Smooth muscle cell (in vitro differentiated cells): ENCODE measurements around the gene CISD2. TPM values are rescaled to one million over a fixed set of nuclear protein-coding genes. Genes with fewer than 3 reads are reported as not detected.
"Not testable (repeated sequence)": the region's sequence is repeated elsewhere in the genome, so short reads cannot be mapped to it uniquely, and the experiment has no call there.

Experiments used
- DNase-seq: peaks from one replicate; lab custom pipeline; 2025; ENCODE audit not compliant: unreplicated experiment; lab: John Stamatoyannopoulos, UW
- H2AFZ ChIP-seq: fragments of 200-600 bp; sonication (generic); 2 replicates; pipeline ENCODE4 v1.6.0; 2016; ENCODE audit warnings: antibody characterized with exemption, low read depth, mild to moderate bottlenecking
- H3F3A ChIP-seq: fragments of 200-600 bp; sonication (generic); 2 replicates; pipeline ENCODE4 v1.6.0; 2017; ENCODE audit warnings: antibody characterized with exemption, low read depth
- H3K27ac ChIP-seq: fragments of 200-600 bp; sonication (generic); 2 replicates; pipeline ENCODE4 v1.5.1; 2016; ENCODE audit warnings: low read depth, mild to moderate bottlenecking
- H3K27me3 ChIP-seq: fragments of 200-600 bp; sonication (generic); 2 replicates; pipeline ENCODE4 v1.6.1; 2016; ENCODE audit warnings: low read depth, mild to moderate bottlenecking
- H3K36me3 ChIP-seq: fragments of 200-600 bp; sonication (generic); 2 replicates; pipeline ENCODE4 v1.5.1; 2016; ENCODE audit warnings: low read depth
- H3K4me1 ChIP-seq: fragments of 200-600 bp; sonication (generic); 2 replicates; pipeline ENCODE4 v1.5.1; 2016; ENCODE audit warnings: low read depth
- H3K4me2 ChIP-seq: fragments of 200-600 bp; sonication (generic); 2 replicates; pipeline ENCODE4 v1.6.0; 2016; ENCODE audit warnings: mild to moderate bottlenecking
- H3K4me3 ChIP-seq: fragments of 200-600 bp; sonication (generic); 2 replicates; pipeline ENCODE4 v1.5.1; 2016; ENCODE audit warnings: mild to moderate bottlenecking
- H3K79me2 ChIP-seq: fragments of 200-600 bp; sonication (generic); 2 replicates; pipeline ENCODE4 v1.6.0; 2016; ENCODE audit warnings: low read depth, mild to moderate bottlenecking
- H3K9ac ChIP-seq: fragments of 200-600 bp; sonication (generic); 2 replicates; pipeline ENCODE4 v1.6.0; 2016; ENCODE audit warnings: low read depth
- H3K9me3 ChIP-seq: fragments of 200-600 bp; sonication (generic); replicated peaks from 2 replicates; pipeline ENCODE4 v1.5.1; 2016; ENCODE audit warnings: low read depth
- H4K20me1 ChIP-seq: fragments of 200-600 bp; sonication (generic); 2 replicates; pipeline ENCODE4 v1.6.0; 2016; ENCODE audit warnings: low read depth
- CTCF ChIP-seq: fragments of 200-600 bp; sonication (generic); IDR thresholded peaks from 2 replicates; pipeline ENCODE4 v1.5.1; 2017; ENCODE audit warnings: borderline replicate concordance, mild to moderate bottlenecking, antibody characterized with exemption; ENCODE audit not compliant: insufficient read depth, poor library complexity, severe bottlenecking
- WGBS: methylation state at CpG from one replicate; pipeline ENCODE4 v1.1.7; 2016; ENCODE audit warnings: low lambda C conversion rate; 5-methylcytosine and 5-hydroxymethylcytosine counted together
- polyA plus RNA-seq: library from polyadenylated mRNA; unstranded; fragments of >200 nt; fragmentation: Nextera tagmentation; extraction: Ambion mirVana; gene quantifications from 2 replicates; pipeline ENCODE4 v1.2.1, GENCODE V29; 2016
- total RNA-seq: library from RNA; depleted of rRNA; stranded (reverse); fragments of >200 nt; gene quantifications from 2 replicates; pipeline ENCODE4 v1.2.3, GENCODE V29; 2014

The CISD2 gene
- total and polyA plus RNA-seq, 2 experiments from 2014 or later = 57.6 to 65.7 TPM

- DNase-seq = no peak
- H3K27me3 ChIP-seq = no peaks in the 10 kb centered on the region
- no peak for TF ChIP-seq CTCF
- no peak overlapping the region for H2AFZ ChIP-seq
- H3K27ac ChIP-seq = no peak overlapping the region
- H4K20me1 ChIP-seq = no peaks in the 10 kb centered on the region
- H3K4me3 ChIP-seq = no peak overlapping the region
- peaks cover 80% of the 10 kb centered on the region for H3K79me2 ChIP-seq
- 58% methylated on average over 2 of the region's 2 CpGs for WGBS
- peaks cover 33% of the 10 kb centered on the region for H3K4me1 ChIP-seq
- H3K36me3 ChIP-seq = peaks cover 7% of the 10 kb centered on the region
- no peaks in the 10 kb centered on the region for H3F3A ChIP-seq
- no peak overlapping the region for H3K4me2 ChIP-seq
- no peak overlapping the region for H3K9ac ChIP-seq
- no peaks in the 10 kb centered on the region for H3K9me3 ChIP-seq
These were observed 3.0 kb downstream of the CISD2 start for GRCh38 chr4:102871772-102872171.

DNA sequence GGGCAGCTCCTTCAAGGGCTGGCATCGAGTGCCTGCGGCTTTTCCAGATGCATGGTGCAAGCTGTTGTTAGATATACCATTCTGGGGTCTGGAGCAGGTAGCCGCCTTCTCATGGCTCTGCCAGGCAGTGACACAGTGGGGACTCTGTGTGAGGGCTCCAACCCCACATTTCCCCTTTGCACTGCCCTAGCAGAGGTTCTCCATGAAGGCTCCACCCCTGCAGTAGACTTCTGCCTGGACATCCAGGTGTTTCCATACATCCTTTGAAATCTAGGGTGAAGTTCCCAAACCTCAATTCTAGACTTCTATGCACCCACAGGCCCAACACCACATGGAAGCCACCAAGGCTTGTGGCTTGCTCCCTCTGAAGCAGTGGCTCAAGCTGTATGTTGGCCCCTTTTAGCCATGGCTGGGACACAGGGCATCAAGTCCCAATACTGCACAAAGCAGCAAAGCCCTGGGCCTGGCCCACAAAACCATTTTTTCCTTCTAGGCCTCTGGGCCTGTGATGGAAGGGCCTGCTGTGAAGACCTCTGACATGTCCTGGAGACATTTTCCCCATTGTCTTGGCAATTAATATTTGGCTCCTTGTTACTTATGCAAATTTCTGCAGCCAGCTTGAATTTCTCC, 8.8 kb downstream of the CISD2 start:
- not testable (repeated sequence) for DNase-seq, H2AFZ ChIP-seq, H3K4me1 ChIP-seq, H3K9ac ChIP-seq, H3K27ac ChIP-seq, H3K9me3 ChIP-seq, H4K20me1 ChIP-seq, H3K4me2 ChIP-seq, H3K4me3 ChIP-seq, H3K27me3 ChIP-seq, H3F3A ChIP-seq
- 100% methylated on average over 3 of the region's 3 CpGs for WGBS
- Histone ChIP-seq H3K36me3 (peaks cover 10% of the 10 kb centered on the region), H3K79me2 (peaks cover 78% of the 10 kb centered on the region)

GRCh38 chr4:102878349-102878748, 9.6 kb downstream of the CISD2 start:
- H3K27me3 ChIP-seq, H3K9me3 ChIP-seq, H3K4me2 ChIP-seq, H3F3A ChIP-seq, H3K27ac ChIP-seq, H3K9ac ChIP-seq, H2AFZ ChIP-seq, H3K4me1 ChIP-seq, H3K4me3 ChIP-seq, DNase-seq: not testable (repeated sequence)
- peaks cover 11% of the 10 kb centered on the region for H4K20me1 ChIP-seq
- peaks cover 71% of the 10 kb centered on the region for H3K79me2 ChIP-seq
- WGBS = 70% methylated on average over 4 of the region's 4 CpGs
- peaks cover 10% of the 10 kb centered on the region for H3K36me3 ChIP-seq

DNA sequence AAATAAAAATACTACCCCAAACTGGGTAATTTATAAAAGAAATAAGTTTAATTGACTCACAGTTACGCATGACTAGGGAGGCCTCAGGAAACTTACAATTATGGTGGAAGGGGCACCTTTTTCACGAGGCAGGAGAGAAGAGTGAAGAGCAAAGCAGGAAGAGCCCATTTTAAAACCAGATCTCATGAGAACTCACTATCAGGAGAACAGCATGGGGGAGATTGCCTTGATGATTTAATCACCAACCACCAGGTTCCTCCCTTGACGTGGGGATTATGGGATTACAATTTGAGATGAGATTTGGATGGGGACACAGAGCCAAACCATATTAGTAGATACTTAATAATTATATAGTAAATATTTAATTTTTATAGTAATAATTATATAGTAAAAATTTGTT, 10.1 kb downstream of the CISD2 start:
- H3K9me3 ChIP-seq = no peaks in the 10 kb centered on the region
- H2AFZ ChIP-seq = no peak overlapping the region
- H3F3A ChIP-seq = no peaks in the 10 kb centered on the region
- TF ChIP-seq CTCF = no peak
- H3K4me2 ChIP-seq = no peak overlapping the region
- H4K20me1 ChIP-seq = peaks cover 17% of the 10 kb centered on the region
- H3K9ac ChIP-seq = no peak overlapping the region
- H3K79me2 ChIP-seq = peaks cover 67% of the 10 kb centered on the region
- no peaks in the 10 kb centered on the region for H3K27me3 ChIP-seq
- no peak for DNase-seq
- H3K27ac ChIP-seq = no peak overlapping the region
- H3K4me1 ChIP-seq = no peaks in the 10 kb centered on the region
- H3K36me3 ChIP-seq = peaks cover 10% of the 10 kb centered on the region
- H3K4me3 ChIP-seq = no peak overlapping the region
- 96% methylated on average over 3 of the region's 3 CpGs for WGBS

GRCh38 chr4:102881343-102881742, 12.6 kb downstream of the CISD2 start:
- H3K79me2 ChIP-seq = peaks cover 46% of the 10 kb centered on the region

More at GRCh38 chr4:102881343-102881742, 12.6 kb downstream of the CISD2 start:
- Histone ChIP-seq H3K9ac (no peak overlapping the region), H3K36me3 (peaks cover 7% of the 10 kb centered on the region), H3K4me3 (no peak overlapping the region), H3K27ac (no peak overlapping the region), H4K20me1 (peaks cover 25% of the 10 kb centered on the region), H3K27me3 (no peaks in the 10 kb centered on the region), H2AFZ (no peak overlapping the region), H3K4me2 (no peak overlapping the region), H3K9me3 (no peaks in the 10 kb centered on the region), H3K4me1 (no peaks in the 10 kb centered on the region), H3F3A (no peaks in the 10 kb centered on the region)
- no peak for DNase-seq
- 100% methylated on average over 1 of the region's 1 CpG for WGBS
- TF ChIP-seq CTCF = no peak
